Measurements from ENCODE around the gene PDZRN3. TPM values are rescaled to one million over a fixed set of nuclear protein-coding genes. Genes with fewer than 3 reads are reported as not detected.
A peak's percentile ranks its signal among the peaks of the same experiment; 100 is the strongest.

The PDZRN3 gene
- total RNA-seq, 1 donor from 2014 or later, result 3.4 TPM

GRCh38 chr3:73557986-73558726 is 66.6 kb downstream of the PDZRN3 start:
- H3K4me3 ChIP-seq, result no peak overlapping the region
- Mint-ChIP-seq H3K27me3 (ENCODE audit: insufficient read depth, low read depth) (no peaks in the 10 kb centered on the region), H3K4me1 (peaks cover 25% of the 10 kb centered on the region), H3K36me3 (no peaks in the 10 kb centered on the region), H3K9me3 (no peaks in the 10 kb centered on the region), H3K27ac (no peak overlapping the region), H3K4me3 (no peak overlapping the region)
- H2AFZ ChIP-seq (replicated peaks), result no peak overlapping the region
- no peaks in the 10 kb centered on the region for H3F3A ChIP-seq (ENCODE audit: low read depth)
- no peaks in the 10 kb centered on the region for H3K36me3 ChIP-seq
- DNase-seq (ENCODE audit: low spot score), result no peak
- no peaks in the 10 kb centered on the region for H4K20me1 ChIP-seq (ENCODE audit: low read depth)
- H3K9ac ChIP-seq, result no peak overlapping the region
- no peaks in the 10 kb centered on the region for H3K9me3 ChIP-seq (ENCODE audit: low read depth)
- no peak overlapping the region for H3K27ac ChIP-seq
- H3K4me2 ChIP-seq, result no peak overlapping the region
- H3K4me1 ChIP-seq, result peaks cover 8% of the 10 kb centered on the region
- H3K27me3 ChIP-seq, result no peaks in the 10 kb centered on the region
- H3K79me2 ChIP-seq (ENCODE audit: low read depth), result no peaks in the 10 kb centered on the region
- TF ChIP-seq EZH2phosphoT487 (IDR thresholded peaks at IDR 0.05) (no peak), EZH2 (IDR thresholded peaks at IDR 0.05) (no peak), CTCF (IDR thresholded peaks at IDR 0.05) (no peak)

- TF ChIP-seq EZH2 (IDR thresholded peaks at IDR 0.05), result no peak
- TF ChIP-seq EZH2phosphoT487 (IDR thresholded peaks at IDR 0.05), result no peak
- TF ChIP-seq CTCF (IDR thresholded peaks at IDR 0.05), result no peak
- Histone ChIP-seq H3K27me3 (no peaks in the 10 kb centered on the region), H2AFZ (replicated peaks) (no peak overlapping the region), H3K4me3 (no peak overlapping the region), H3K27ac (no peak overlapping the region), H3K9ac (no peak overlapping the region), H3K36me3 (no peaks in the 10 kb centered on the region), H4K20me1 (ENCODE audit: low read depth) (no peaks in the 10 kb centered on the region), H3K4me1 (peaks cover 8% of the 10 kb centered on the region), H3K4me2 (no peak overlapping the region), H3K79me2 (ENCODE audit: low read depth) (no peaks in the 10 kb centered on the region), H3K9me3 (ENCODE audit: low read depth) (no peaks in the 10 kb centered on the region), H3F3A (ENCODE audit: low read depth) (no peaks in the 10 kb centered on the region)
- H3K4me1 Mint-ChIP-seq, result peaks cover 25% of the 10 kb centered on the region
- DNase-seq (ENCODE audit: low spot score), result no peak
- H3K27ac Mint-ChIP-seq, result peak overlapping the region; percentile 28
- no peak overlapping the region for H3K4me3 Mint-ChIP-seq
- no peaks in the 10 kb centered on the region for H3K9me3 Mint-ChIP-seq
- no peaks in the 10 kb centered on the region for H3K36me3 Mint-ChIP-seq
- no peaks in the 10 kb centered on the region for H3K27me3 Mint-ChIP-seq (ENCODE audit: insufficient read depth, low read depth)
Observed at GRCh38 chr3:73556520-73557372, 68.0 kb downstream of the PDZRN3 start.

GRCh38 chr3:73555076-73555475 is 69.7 kb downstream of the PDZRN3 start:
- H3K4me3 ChIP-seq, result no peak overlapping the region
- Mint-ChIP-seq H3K27me3 (ENCODE audit: insufficient read depth, low read depth) (no peaks in the 10 kb centered on the region), H3K9me3 (no peaks in the 10 kb centered on the region), H3K4me1 (peaks cover 25% of the 10 kb centered on the region), H3K36me3 (peaks cover 2% of the 10 kb centered on the region), H3K27ac (no peak overlapping the region), H3K4me3 (no peak overlapping the region)
- no peak overlapping the region for H3K4me2 ChIP-seq
- H3F3A ChIP-seq (ENCODE audit: low read depth), result no peaks in the 10 kb centered on the region
- H3K9me3 ChIP-seq (ENCODE audit: low read depth), result no peaks in the 10 kb centered on the region
- TF ChIP-seq EZH2phosphoT487 (IDR thresholded peaks at IDR 0.05), result no peak
- no peak for TF ChIP-seq CTCF (IDR thresholded peaks at IDR 0.05)
- TF ChIP-seq EZH2 (IDR thresholded peaks at IDR 0.05), result no peak
- no peaks in the 10 kb centered on the region for H3K79me2 ChIP-seq (ENCODE audit: low read depth)
- H3K4me1 ChIP-seq, result peaks cover 8% of the 10 kb centered on the region
- H3K9ac ChIP-seq, result no peak overlapping the region
- H4K20me1 ChIP-seq (ENCODE audit: low read depth), result no peaks in the 10 kb centered on the region
- DNase-seq (ENCODE audit: low spot score), result no peak
- H2AFZ ChIP-seq (replicated peaks), result no peak overlapping the region
- no peaks in the 10 kb centered on the region for H3K27me3 ChIP-seq
- no peaks in the 10 kb centered on the region for H3K36me3 ChIP-seq
- no peak overlapping the region for H3K27ac ChIP-seq
